GM23248 (cell line): ENCODE data around the gene CDH13.

Experiments used
- EZH2 ChIP-seq: fragments of 200-600 bp; sonication (generic); IDR thresholded peaks from 2 replicates; pipeline ENCODE4 v1.6.1; 2018; ENCODE audit warnings: antibody characterized with exemption, mild to moderate bottlenecking; ENCODE audit not compliant: insufficient read depth, poor library complexity, severe bottlenecking
- EZH2phosphoT487 ChIP-seq: fragments of 200-600 bp; sonication (generic); IDR thresholded peaks from 2 replicates; pipeline ENCODE4 v1.6.1; 2018; ENCODE audit warnings: antibody characterized with exemption, moderate library complexity, mild to moderate bottlenecking, low read depth; ENCODE audit not compliant: insufficient read depth

GRCh38 chr16:83561876-83562275, 935.1 kb downstream of the CDH13 start:
- no peak for TF ChIP-seq EZH2
- TF ChIP-seq EZH2phosphoT487, result no peak
